Measurements from ENCODE around the gene XPR1. TPM values are rescaled to one million over a fixed set of nuclear protein-coding genes. Genes with fewer than 3 reads are reported as not detected.

Gene XPR1
- polyA plus RNA-seq, 1 donor (not counting 4 experiments of a cell fraction or from before 2014, with no cell fraction given), result 40.0 TPM

DNA sequence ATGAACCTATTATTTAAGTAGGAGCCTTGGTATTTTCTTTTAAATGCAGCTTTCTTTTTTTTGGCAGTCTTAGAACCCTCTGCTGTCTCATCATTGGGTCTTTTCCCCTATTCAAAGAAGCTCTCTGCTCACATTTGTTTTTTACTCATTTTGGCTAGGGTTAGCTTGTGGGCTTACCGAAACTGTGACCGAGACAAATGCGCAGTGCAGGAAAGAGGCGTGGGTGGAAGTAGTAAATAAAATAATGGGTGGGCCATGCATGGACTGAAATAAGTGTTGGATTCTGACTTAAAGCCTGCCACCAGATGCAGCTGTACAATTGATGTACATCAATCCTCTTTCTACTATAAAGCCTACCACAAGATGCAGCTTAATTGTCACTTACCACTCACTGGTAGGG, 14.7 kb downstream of the XPR1 start:
- Histone ChIP-seq H3K79me2 (ENCODE audit: control insufficient read depth, insufficient read depth, low read length) (peaks cover 29% of the 10 kb centered on the region), H3K27ac (ENCODE audit: control insufficient read depth, insufficient read depth, low read length) (no peak overlapping the region)

GRCh38 chr1:180652792-180653191, 21.0 kb downstream of the XPR1 start:
- Histone ChIP-seq H3K4me2 (ENCODE audit: control insufficient read depth, extremely low read depth, insufficient read depth, low read depth, low read length) (no peak overlapping the region), H3K27ac (ENCODE audit: control insufficient read depth, insufficient read depth, low read length) (no peak overlapping the region), H3K9me3 (ENCODE audit: control insufficient read depth, low read depth, low read length) (no peaks in the 10 kb centered on the region), H2AFZ (ENCODE audit: control insufficient read depth, low read length) (no peak overlapping the region), H3K4me3 (ENCODE audit: control insufficient read depth in 2 of 3, extremely low read depth in 1 of 3, insufficient read depth in 2 of 3, low read depth in 1 of 3, low read length in 3 of 3) (no peak overlapping the region), H3K27me3 (ENCODE audit: control insufficient read depth, extremely low read depth, insufficient read depth, low read length) (no peaks in the 10 kb centered on the region), H3K4me1 (ENCODE audit: control insufficient read depth, extremely low read depth, insufficient read depth, low read length) (no peaks in the 10 kb centered on the region), H4K20me1 (ENCODE audit: control insufficient read depth, extremely low read depth, insufficient read depth, low read length) (no peaks in the 10 kb centered on the region), H3K9me1 (ENCODE audit: control insufficient read depth, extremely low read depth, insufficient read depth, low read length) (no peaks in the 10 kb centered on the region), H3K36me3 (ENCODE audit: control insufficient read depth in 2 of 2, extremely low read depth in 1 of 2, insufficient read depth in 2 of 2, low read length in 2 of 2) (no peaks in the 10 kb centered on the region), H3K79me2 (ENCODE audit: control insufficient read depth, insufficient read depth, low read length) (peaks cover 14% of the 10 kb centered on the region), H3K9ac (ENCODE audit: control insufficient read depth, extremely low read depth, insufficient read depth, low read length) (no peak overlapping the region)
- DNase-seq (ENCODE audit: low read depth, low spot score) (no peak), FAIRE-seq (no peak)
- TF ChIP-seq CTCF (optimal IDR thresholded peaks at IDR 0.05 in 1 of 3, IDR thresholded peaks at IDR 0.05 in 1 of 3, conservative IDR thresholded peaks at IDR 0.05 in 1 of 3; ENCODE audit: extremely low read depth in 1 of 3, insufficient read depth in 2 of 3, low read length in 3 of 3) (no peak), EZH2 (IDR thresholded peaks at IDR 0.05; ENCODE audit: low read length) (no peak)
- dilution Hi-C loops (cut with MboI; ENCODE audit: extremely low pct_ligation_motif_present, low sequenced_read_pairs), result no loop called here

More for the DNA sequence above, 14.7 kb downstream of the XPR1 start:
- Histone ChIP-seq H3K4me1 (ENCODE audit: control insufficient read depth, extremely low read depth, insufficient read depth, low read length) (no peaks in the 10 kb centered on the region), H3K27me3 (ENCODE audit: control insufficient read depth, extremely low read depth, insufficient read depth, low read length) (no peaks in the 10 kb centered on the region), H3K9me3 (ENCODE audit: control insufficient read depth, low read depth, low read length) (no peaks in the 10 kb centered on the region), H3K9ac (ENCODE audit: control insufficient read depth, extremely low read depth, insufficient read depth, low read length) (no peak overlapping the region), H3K9me1 (ENCODE audit: control insufficient read depth, extremely low read depth, insufficient read depth, low read length) (no peaks in the 10 kb centered on the region), H2AFZ (ENCODE audit: control insufficient read depth, low read length) (no peak overlapping the region), H3K4me2 (ENCODE audit: control insufficient read depth, extremely low read depth, insufficient read depth, low read depth, low read length) (no peak overlapping the region), H4K20me1 (ENCODE audit: control insufficient read depth, extremely low read depth, insufficient read depth, low read length) (no peaks in the 10 kb centered on the region), H3K36me3 (ENCODE audit: control insufficient read depth in 2 of 2, extremely low read depth in 1 of 2, insufficient read depth in 2 of 2, low read length in 2 of 2) (no peaks in the 10 kb centered on the region), H3K4me3 (ENCODE audit: control insufficient read depth in 2 of 3, extremely low read depth in 1 of 3, insufficient read depth in 2 of 3, low read depth in 1 of 3, low read length in 3 of 3) (no peak overlapping the region)
- TF ChIP-seq EZH2 (IDR thresholded peaks at IDR 0.05; ENCODE audit: low read length), result no peak
- TF ChIP-seq CTCF (optimal IDR thresholded peaks at IDR 0.05 in 1 of 3, IDR thresholded peaks at IDR 0.05 in 1 of 3, conservative IDR thresholded peaks at IDR 0.05 in 1 of 3; ENCODE audit: extremely low read depth in 1 of 3, insufficient read depth in 2 of 3, low read length in 3 of 3), result no peak
- FAIRE-seq, result no peak
- DNase-seq (ENCODE audit: low read depth, low spot score), result no peak
- dilution Hi-C loops (cut with MboI; ENCODE audit: extremely low pct_ligation_motif_present, low sequenced_read_pairs), result no loop called here

Measured in keratinocyte (primary cell).